Neutrophil (primary cell): ENCODE measurements around the gene INCA1.

Source experiments
- H3K27ac ChIP-seq: fragments of 200-600 bp; sonication (generic); 2 replicates; pipeline ENCODE4 v1.5.1; 2016; ENCODE audit warnings: mild to moderate bottlenecking, moderate library complexity
- H3K27me3 ChIP-seq: fragments of 200-600 bp; sonication (generic); 2 replicates; pipeline ENCODE4 v1.6.0; 2016; ENCODE audit warnings: mild to moderate bottlenecking
- H3K36me3 ChIP-seq: fragments of 200-600 bp; sonication (generic); 2 replicates; pipeline ENCODE4 v1.5.1; 2017
- H3K4me1 ChIP-seq, 2 experiments: fragments of 200-600 bp in 1 of 2; sonication (generic) in 1 of 2; 1 replicate in 1 of 2; 2 replicates in 1 of 2; pipeline versions ENCODE4 v1.5.1 to v1.6.1; 2013 to 2016; ENCODE audit warnings: low read depth in 1 of 2, low read length in 1 of 2, mild to moderate bottlenecking in 1 of 2, moderate library complexity in 1 of 2; ENCODE audit not compliant: control insufficient read depth in 1 of 2, insufficient read depth in 1 of 2
- H3K4me3 ChIP-seq, 2 experiments: fragments of 200-600 bp in 1 of 2; sonication (generic) in 1 of 2; 1 replicate in 1 of 2; 2 replicates in 1 of 2; pipeline ENCODE4 v1.5.1; 2013 to 2016; ENCODE audit warnings: low read depth in 1 of 2, low read length in 1 of 2, mild to moderate bottlenecking in 1 of 2, moderate library complexity in 1 of 2
- H3K9me3 ChIP-seq: fragments of 200-600 bp; sonication (generic); 2 replicates; pipeline ENCODE4 v1.5.1; 2016
- CTCF ChIP-seq: fragments of 200-600 bp; sonication (generic); IDR thresholded peaks from 2 replicates; pipeline ENCODE4 v1.5.1; 2016; ENCODE audit warnings: antibody characterized with exemption

INCA1 gene

GRCh38 chr17:4953451-4953961 lies 43.8 kb downstream of the INCA1 start:
- TF ChIP-seq CTCF, result no peak
- Histone ChIP-seq H3K27me3 (no peaks in the 10 kb centered on the region), H3K27ac (no peak overlapping the region), H3K4me1 (peaks cover 25 to 39% of the 10 kb centered on the region in 2 experiments), H3K36me3 (no peaks in the 10 kb centered on the region), H3K9me3 (no peaks in the 10 kb centered on the region), H3K4me3 (no peak overlapping the region)

- H3K9me3 ChIP-seq, result no peaks in the 10 kb centered on the region
- peaks cover 32 to 48% of the 10 kb centered on the region in 2 experiments for H3K4me1 ChIP-seq
- H3K36me3 ChIP-seq, result peaks cover 4% of the 10 kb centered on the region
- TF ChIP-seq CTCF, result no peak
- H3K27me3 ChIP-seq, result no peaks in the 10 kb centered on the region
- H3K4me3 ChIP-seq, result no peak overlapping the region
- peak overlapping the region; percentile 96 for H3K27ac ChIP-seq
Observed at GRCh38 chr17:4951486-4951885, 45.8 kb downstream of the INCA1 start.

- H3K4me3 ChIP-seq, result peak within 1 kb of the TSS; percentile 99
- peaks cover 11% of the 10 kb centered on the region for H3K36me3 ChIP-seq
- H3K9me3 ChIP-seq, result no peaks in the 10 kb centered on the region
- H3K27ac ChIP-seq, result peak within 1 kb of the TSS; percentile 96
- H3K4me1 ChIP-seq, result peaks cover 39 to 51% of the 10 kb centered on the region in 2 experiments
- no peaks in the 10 kb centered on the region for H3K27me3 ChIP-seq
- TF ChIP-seq CTCF, result no peak
Observed at GRCh38 chr17:4950746-4951204, 46.5 kb downstream of the INCA1 start, which contains the start of gene ENO3. TSS of gene ENO3 (plus strand) at chr17:4951119. CDS start at chr17:4951830, 711 bp downstream.

- peak overlapping the region; percentile 99 for H3K4me3 ChIP-seq
- peak overlapping the region; percentile 96 for H3K27ac ChIP-seq
- H3K4me1 ChIP-seq, result peaks cover 45 to 56% of the 10 kb centered on the region in 2 experiments
- TF ChIP-seq CTCF, result no peak
- H3K9me3 ChIP-seq, result no peaks in the 10 kb centered on the region
- peaks cover 17% of the 10 kb centered on the region for H3K36me3 ChIP-seq
- H3K27me3 ChIP-seq, result no peaks in the 10 kb centered on the region
Observed at GRCh38 chr17:4950075-4950745, 47.1 kb downstream of the INCA1 start.

- Histone ChIP-seq H3K9me3 (no peaks in the 10 kb centered on the region), H3K4me1 (peaks cover 52 to 63% of the 10 kb centered on the region in 2 experiments), H3K36me3 (peaks cover 21% of the 10 kb centered on the region), H3K27ac (peak overlapping the region; percentile 96), H3K27me3 (no peaks in the 10 kb centered on the region), H3K4me3 (peak overlapping the region; percentile 99)
- no peak for TF ChIP-seq CTCF
Observed at GRCh38 chr17:4949321-4950074, 47.8 kb downstream of the INCA1 start.
